SK-N-SH treated with all-trans-retinoic acid at 6 μM for 48 hours (cell line): ENCODE results near the gene WWTR1.

Experiments
- ATAC-seq: fragments of 200-7000 bp; cut with Tn5 transposase; 3 replicates; pipeline ENCODE4 v1.9.1; 2020; ENCODE audit warnings: mild to moderate bottlenecking, moderate library complexity
- ARNTL ChIP-seq: fragments of 450-650 bp; formaldehyde crosslinking; IDR thresholded peaks from 2 replicates; pipeline ENCODE4 v1.5.0; 2020; ENCODE audit warnings: low read depth, mild to moderate bottlenecking, moderate library complexity, borderline replicate concordance
- BACH2 ChIP-seq: fragments of 250-450 bp; sonication (Bioruptor Pico); IDR thresholded peaks from 2 replicates; pipeline ENCODE4 v1.9.0; 2021; ENCODE audit warnings: mild to moderate bottlenecking, borderline replicate concordance
- CREB5 ChIP-seq: fragments of 250-450 bp; sonication (Bioruptor Pico); IDR thresholded peaks from 2 replicates; pipeline ENCODE4 v1.5.1; 2020; ENCODE audit warnings: low read depth, mild to moderate bottlenecking, moderate library complexity
- CSDC2 ChIP-seq: fragments of 250-450 bp; sonication (Bioruptor Pico); IDR thresholded peaks from 2 replicates; pipeline ENCODE4 v1.5.0; 2020; ENCODE audit warnings: mild to moderate bottlenecking, moderate library complexity
- ESRRG ChIP-seq: fragments of 250-450 bp; sonication (Bioruptor Pico); IDR thresholded peaks from 2 replicates; pipeline ENCODE4 v1.6.1; 2021; ENCODE audit warnings: mild to moderate bottlenecking
- GLIS3 ChIP-seq: fragments of 250-450 bp; sonication (Bioruptor Pico); IDR thresholded peaks from 2 replicates; pipeline ENCODE4 v1.5.0; 2020; ENCODE audit warnings: mild to moderate bottlenecking, moderate library complexity
- ISL1 ChIP-seq: fragments of 250-450 bp; sonication (Bioruptor Pico); IDR thresholded peaks from 2 replicates; pipeline ENCODE4 v2.1.2; 2022; ENCODE audit warnings: mild to moderate bottlenecking, moderate library complexity
- OSR1 ChIP-seq: fragments of 250-450 bp; sonication (Bioruptor Pico); IDR thresholded peaks from 2 replicates; pipeline ENCODE4 v1.8.0; 2022; ENCODE audit warnings: moderate library complexity, mild to moderate bottlenecking, inconsistent platforms
- PATZ1 ChIP-seq: fragments of 250-450 bp; sonication (Bioruptor Pico); IDR thresholded peaks from 2 replicates; pipeline ENCODE4 v1.8.0; 2020; ENCODE audit warnings: mild to moderate bottlenecking, moderate library complexity, borderline replicate concordance
- POU6F1 ChIP-seq: fragments of 250-450 bp; sonication (Bioruptor Pico); IDR thresholded peaks from 2 replicates; pipeline ENCODE4 v1.8.0; 2021; ENCODE audit warnings: low read depth, mild to moderate bottlenecking, moderate library complexity, borderline replicate concordance
- PPARA ChIP-seq: fragments of 250-450 bp; sonication (Bioruptor Pico); IDR thresholded peaks from 2 replicates; pipeline ENCODE4 v1.5.0; 2020; ENCODE audit warnings: mild to moderate bottlenecking, borderline replicate concordance
- RARB ChIP-seq: fragments of 250-450 bp; sonication (Bioruptor Pico); IDR thresholded peaks from 2 replicates; pipeline ENCODE4 v1.8.0; 2021; ENCODE audit warnings: mild to moderate bottlenecking, moderate library complexity
- SNAI2 ChIP-seq: fragments of 250-450 bp; sonication (Bioruptor Pico); IDR thresholded peaks from 2 replicates; pipeline ENCODE4 v1.5.0; 2020; ENCODE audit warnings: mild to moderate bottlenecking, moderate library complexity
- TCF4 ChIP-seq: fragments of 250-450 bp; sonication (Bioruptor Pico); IDR thresholded peaks from 2 replicates; pipeline ENCODE4 v1.8.0; 2021; ENCODE audit warnings: mild to moderate bottlenecking, moderate library complexity, borderline replicate concordance
- TOX ChIP-seq: fragments of 250-450 bp; sonication (Bioruptor Pico); IDR thresholded peaks from 2 replicates; pipeline ENCODE4 v1.8.0; 2021; ENCODE audit warnings: mild to moderate bottlenecking, moderate library complexity, borderline replicate concordance
- TSHZ2 ChIP-seq: fragments of 250-450 bp; sonication (Bioruptor Pico); IDR thresholded peaks from 2 replicates; pipeline ENCODE4 v1.5.0; 2020; ENCODE audit warnings: mild to moderate bottlenecking, moderate library complexity
- ZC3H10 ChIP-seq: fragments of 250-450 bp; sonication (Bioruptor Pico); IDR thresholded peaks from 2 replicates; pipeline ENCODE4 v1.5.1; 2021; ENCODE audit warnings: mild to moderate bottlenecking, moderate library complexity
- ZFP3 ChIP-seq: fragments of 250-450 bp; sonication (Bioruptor Pico); IDR thresholded peaks from 2 replicates; pipeline ENCODE4 v1.5.0; 2020; ENCODE audit warnings: mild to moderate bottlenecking, moderate library complexity
- ZFP30 ChIP-seq: fragments of 450-650 bp; formaldehyde crosslinking; IDR thresholded peaks from 2 replicates; pipeline ENCODE4 v1.5.0; 2022; ENCODE audit warnings: mild to moderate bottlenecking, moderate library complexity
- ZNF565 ChIP-seq: fragments of 450-650 bp; formaldehyde crosslinking; conservative IDR thresholded peaks from 2 replicates; pipeline ENCODE4 v1.5.0; 2020; ENCODE audit warnings: low read depth, mild to moderate bottlenecking, moderate library complexity
- ZNF70 ChIP-seq: fragments of 450-650 bp; formaldehyde crosslinking; IDR thresholded peaks from 2 replicates; pipeline ENCODE4 v1.5.0; 2020; ENCODE audit warnings: mild to moderate bottlenecking, moderate library complexity
- ZNF8 ChIP-seq: fragments of 450-650 bp; formaldehyde crosslinking; IDR thresholded peaks from 2 replicates; pipeline ENCODE4 v1.5.0; 2020; ENCODE audit warnings: mild to moderate bottlenecking, moderate library complexity

The WWTR1 gene

GRCh38 chr3:149657926-149658743 is at the start of gene WWTR1:
WWTR1 (minus strand) TSS chr3:149658025; CDS start chr3:149657306, 719 bp downstream.
- no peak for TF ChIP-seq CSDC2 (CRISPR knock-in tag)
- 0 out of 2 replicates have a peak, but pooled peaks have one; percentile 15 for TF ChIP-seq ISL1 (CRISPR knock-in tag)
- ATAC-seq: peak; percentile 86

- TF ChIP-seq SNAI2 (CRISPR knock-in tag): no peak
- TF ChIP-seq CSDC2 (CRISPR knock-in tag): no peak
- no peak for TF ChIP-seq TOX
- TF ChIP-seq ZFP30 (CRISPR knock-in tag): no peak
- no peak for TF ChIP-seq TSHZ2 (CRISPR knock-in tag)
- TF ChIP-seq CREB5: no peak
- no peak for TF ChIP-seq TCF4
- no peak for TF ChIP-seq GLIS3 (CRISPR knock-in tag)
- no peak for TF ChIP-seq ESRRG (CRISPR knock-in tag)
- TF ChIP-seq POU6F1 (CRISPR knock-in tag): no peak
- no peak for TF ChIP-seq PPARA (CRISPR knock-in tag)
- no peak for TF ChIP-seq ZNF8
- TF ChIP-seq OSR1: no peak
- no peak for TF ChIP-seq ISL1 (CRISPR knock-in tag)
- TF ChIP-seq ZNF565 (CRISPR knock-in tag): no peak
- TF ChIP-seq BACH2 (CRISPR knock-in tag): no peak
- no peak for TF ChIP-seq ZNF70 (CRISPR knock-in tag)
- TF ChIP-seq ARNTL (CRISPR knock-in tag): no peak
- TF ChIP-seq, all 23 proteins: peak for 0
- no peak for ATAC-seq
Measured at GRCh38 chr3:149706905-149707304, 49.1 kb upstream of the WWTR1 start.

GRCh38 chr3:149705416-149705815 is 47.6 kb upstream of the WWTR1 start:
- TF ChIP-seq PPARA (CRISPR knock-in tag) (no peak), BACH2 (CRISPR knock-in tag) (no peak), TOX (no peak), SNAI2 (CRISPR knock-in tag) (no peak), ISL1 (CRISPR knock-in tag) (no peak), PATZ1 (CRISPR knock-in tag) (no peak), POU6F1 (CRISPR knock-in tag) (no peak), ZFP30 (CRISPR knock-in tag) (no peak), ZFP3 (CRISPR knock-in tag) (no peak), ZNF70 (CRISPR knock-in tag) (no peak), ZC3H10 (no peak), RARB (CRISPR knock-in tag) (no peak), ESRRG (CRISPR knock-in tag) (no peak)
- no peak for ATAC-seq
